ENCODE measurements around the gene SARNP.

Gene SARNP

DNA sequence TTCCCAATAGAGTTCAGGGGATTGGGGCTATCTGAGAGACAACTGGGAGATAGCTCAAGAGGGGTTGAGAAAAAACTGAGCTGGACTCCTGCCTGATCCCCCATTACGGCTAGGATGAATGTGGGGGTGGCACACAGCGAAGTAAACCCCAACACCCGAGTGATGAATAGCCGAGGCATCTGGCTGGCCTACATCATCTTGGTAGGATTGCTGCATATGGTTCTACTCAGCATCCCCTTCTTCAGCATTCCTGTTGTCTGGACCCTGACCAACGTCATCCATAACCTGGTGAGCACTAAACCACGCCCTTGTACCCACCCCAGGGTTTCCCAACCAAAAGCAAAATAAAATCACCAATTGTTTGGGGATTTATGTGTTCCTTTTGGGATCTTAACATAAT is 1.4 kb upstream of the SARNP start:
- Histone ChIP-seq H3K9me3 (ENCODE audit: control insufficient read depth, low read length) (no peaks in the 10 kb centered on the region), H3K9ac (ENCODE audit: low read length) (peak overlapping the region; percentile 91), H3K4me1 (ENCODE audit: control insufficient read depth, insufficient read depth, low read length) (peaks cover 33% of the 10 kb centered on the region), H3K4me3 (ENCODE audit: low read length) (peak overlapping the region; percentile 97), H3K36me3 (ENCODE audit: control insufficient read depth, insufficient read depth, low read length, severe bottlenecking) (peaks cover 47% of the 10 kb centered on the region), H3K27me3 (replicated peaks; ENCODE audit: control insufficient read depth, insufficient read depth, low read length) (no peaks in the 10 kb centered on the region)
- DNase-seq (ENCODE audit: low read depth), result no peak

DNA sequence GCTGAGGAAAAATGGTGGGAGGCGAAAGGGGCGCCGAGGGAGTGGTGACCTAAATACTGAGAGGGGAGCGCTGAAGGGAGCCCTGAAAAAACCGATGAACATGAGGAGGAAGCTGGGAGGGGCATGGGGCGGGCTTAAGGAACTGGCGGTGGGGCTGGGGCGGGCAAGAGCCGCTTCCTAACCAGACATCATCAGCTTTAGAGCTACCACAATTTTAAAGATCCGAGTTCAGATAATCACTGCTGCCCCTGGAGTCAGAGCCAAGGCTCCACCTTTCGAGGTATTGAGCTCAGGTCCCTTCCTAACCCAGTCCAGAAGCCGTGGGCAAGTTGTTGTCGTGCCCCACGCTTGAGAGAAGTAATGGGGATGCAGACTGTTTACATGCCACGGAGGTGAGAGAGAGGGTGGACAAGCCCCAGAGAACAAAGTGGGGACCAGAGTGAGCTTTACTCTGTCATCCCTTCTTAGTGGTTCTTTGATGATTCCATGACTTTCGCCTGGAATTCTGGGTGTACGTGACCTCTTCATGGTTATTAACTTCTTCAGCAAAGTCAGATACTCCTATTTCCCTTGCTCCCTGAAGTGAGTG is 710 bp upstream of the SARNP start:
- DNase-seq (ENCODE audit: low read depth), result peak; percentile 25
- Histone ChIP-seq H3K36me3 (ENCODE audit: control insufficient read depth, insufficient read depth, low read length, severe bottlenecking) (peaks cover 47% of the 10 kb centered on the region), H3K27me3 (replicated peaks; ENCODE audit: control insufficient read depth, insufficient read depth, low read length) (no peaks in the 10 kb centered on the region), H3K9me3 (ENCODE audit: control insufficient read depth, low read length) (no peaks in the 10 kb centered on the region), H3K9ac (ENCODE audit: low read length) (peak overlapping the region; percentile 91), H3K4me1 (ENCODE audit: control insufficient read depth, insufficient read depth, low read length) (peaks cover 35% of the 10 kb centered on the region), H3K4me3 (ENCODE audit: low read length) (peak overlapping the region; percentile 97)

GRCh38 chr12:55816881-55817344 is 611 bp downstream of the SARNP start:
- Histone ChIP-seq H3K4me1 (ENCODE audit: control insufficient read depth, insufficient read depth, low read length) (peaks cover 35% of the 10 kb centered on the region), H3K36me3 (ENCODE audit: control insufficient read depth, insufficient read depth, low read length, severe bottlenecking) (peaks cover 34% of the 10 kb centered on the region), H3K9ac (ENCODE audit: low read length) (peak overlapping the region; percentile 95), H3K9me3 (ENCODE audit: control insufficient read depth, low read length) (no peaks in the 10 kb centered on the region), H3K4me3 (ENCODE audit: low read length) (peak overlapping the region; percentile 97), H3K27me3 (replicated peaks; ENCODE audit: control insufficient read depth, insufficient read depth, low read length) (no peaks in the 10 kb centered on the region)
- peak; percentile 71 for DNase-seq (ENCODE audit: low read depth)

DNA sequence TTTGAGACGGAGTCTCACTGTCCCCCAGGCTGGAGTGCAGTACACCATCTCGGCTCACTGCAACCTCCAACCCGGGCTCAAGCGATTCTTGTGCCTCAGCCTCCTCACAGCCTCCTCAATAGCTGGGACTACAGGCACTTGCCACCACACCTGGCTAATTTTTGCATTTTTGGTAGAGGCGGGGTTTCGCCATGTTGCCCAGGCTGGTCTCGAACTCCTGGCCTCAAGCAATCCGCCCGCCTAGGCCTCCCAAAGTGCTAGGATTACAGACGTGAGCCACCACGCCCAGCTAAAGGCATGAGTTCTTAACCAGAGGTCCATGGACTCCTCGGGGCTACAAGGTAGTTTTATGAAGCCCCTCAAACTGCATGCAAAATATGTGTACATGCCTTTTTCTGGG is 2.1 kb downstream of the SARNP start:
- H3K4me3 ChIP-seq (ENCODE audit: low read length), result peak overlapping the region; percentile 97
- peaks cover 19% of the 10 kb centered on the region for H3K36me3 ChIP-seq (ENCODE audit: control insufficient read depth, insufficient read depth, low read length, severe bottlenecking)
- H3K9ac ChIP-seq (ENCODE audit: low read length), result peak overlapping the region; percentile 95
- no peak for DNase-seq (ENCODE audit: low read depth)
- H3K9me3 ChIP-seq (ENCODE audit: control insufficient read depth, low read length), result no peaks in the 10 kb centered on the region
- no peaks in the 10 kb centered on the region for H3K27me3 ChIP-seq (replicated peaks; ENCODE audit: control insufficient read depth, insufficient read depth, low read length)
- H3K4me1 ChIP-seq (ENCODE audit: control insufficient read depth, insufficient read depth, low read length), result peaks cover 35% of the 10 kb centered on the region

- no peak for DNase-seq (ENCODE audit: low read depth)
- H3K9ac ChIP-seq (ENCODE audit: low read length), result no peak overlapping the region
- H3K4me3 ChIP-seq (ENCODE audit: low read length), result no peak overlapping the region
- H3K27me3 ChIP-seq (replicated peaks; ENCODE audit: control insufficient read depth, insufficient read depth, low read length), result no peaks in the 10 kb centered on the region
- H3K4me1 ChIP-seq (ENCODE audit: control insufficient read depth, insufficient read depth, low read length), result peaks cover 35% of the 10 kb centered on the region
- no peaks in the 10 kb centered on the region for H3K9me3 ChIP-seq (ENCODE audit: control insufficient read depth, low read length)
- peaks cover 10% of the 10 kb centered on the region for H3K36me3 ChIP-seq (ENCODE audit: control insufficient read depth, insufficient read depth, low read length, severe bottlenecking)
Observed at GRCh38 chr12:55814257-55814656, 3.3 kb downstream of the SARNP start.

GRCh38 chr12:55812088-55812487 is 5.4 kb downstream of the SARNP start:
- Histone ChIP-seq H3K4me1 (ENCODE audit: control insufficient read depth, insufficient read depth, low read length) (peaks cover 27% of the 10 kb centered on the region), H3K27me3 (replicated peaks; ENCODE audit: control insufficient read depth, insufficient read depth, low read length) (no peaks in the 10 kb centered on the region), H3K4me3 (ENCODE audit: low read length) (no peak overlapping the region), H3K9me3 (ENCODE audit: control insufficient read depth, low read length) (no peaks in the 10 kb centered on the region), H3K36me3 (ENCODE audit: control insufficient read depth, insufficient read depth, low read length, severe bottlenecking) (peaks cover 25% of the 10 kb centered on the region), H3K9ac (ENCODE audit: low read length) (no peak overlapping the region)
- DNase-seq (ENCODE audit: low read depth), result no peak

- Histone ChIP-seq H3K4me1 (ENCODE audit: control insufficient read depth, insufficient read depth, low read length) (peaks cover 6% of the 10 kb centered on the region), H3K4me3 (ENCODE audit: low read length) (no peak overlapping the region), H3K9me3 (ENCODE audit: control insufficient read depth, low read length) (no peaks in the 10 kb centered on the region), H3K9ac (ENCODE audit: low read length) (no peak overlapping the region), H3K36me3 (ENCODE audit: control insufficient read depth, insufficient read depth, low read length, severe bottlenecking) (peaks cover 26% of the 10 kb centered on the region), H3K27me3 (replicated peaks; ENCODE audit: control insufficient read depth, insufficient read depth, low read length) (no peaks in the 10 kb centered on the region)
- no peak for DNase-seq (ENCODE audit: low read depth)
Observed at GRCh38 chr12:55809274-55809673, 8.2 kb downstream of the SARNP start.

- Histone ChIP-seq H3K9me3 (ENCODE audit: control insufficient read depth, low read length) (no peaks in the 10 kb centered on the region), H3K4me1 (ENCODE audit: control insufficient read depth, insufficient read depth, low read length) (peaks cover 3% of the 10 kb centered on the region), H3K27me3 (replicated peaks; ENCODE audit: control insufficient read depth, insufficient read depth, low read length) (no peaks in the 10 kb centered on the region), H3K4me3 (ENCODE audit: low read length) (no peak overlapping the region), H3K9ac (ENCODE audit: low read length) (no peak overlapping the region), H3K36me3 (ENCODE audit: control insufficient read depth, insufficient read depth, low read length, severe bottlenecking) (peaks cover 43% of the 10 kb centered on the region)
- DNase-seq (ENCODE audit: low read depth), result no peak
Observed at GRCh38 chr12:55806982-55807381, 10.5 kb downstream of the SARNP start.

GRCh38 chr12:55797550-55797949 is 20.0 kb downstream of the SARNP start:
- no peak for DNase-seq (ENCODE audit: low read depth)
- peaks cover 92% of the 10 kb centered on the region for H3K36me3 ChIP-seq (ENCODE audit: control insufficient read depth, insufficient read depth, low read length, severe bottlenecking)
- peaks cover 11% of the 10 kb centered on the region for H3K4me1 ChIP-seq (ENCODE audit: control insufficient read depth, insufficient read depth, low read length)

GRCh38 chr12:55797068-55797467 is 20.5 kb downstream of the SARNP start:
- Histone ChIP-seq H3K36me3 (ENCODE audit: control insufficient read depth, insufficient read depth, low read length, severe bottlenecking) (peaks cover 90% of the 10 kb centered on the region), H3K9ac (ENCODE audit: low read length) (no peak overlapping the region), H3K9me3 (ENCODE audit: control insufficient read depth, low read length) (no peaks in the 10 kb centered on the region), H3K4me3 (ENCODE audit: low read length) (no peak overlapping the region), H3K27me3 (replicated peaks; ENCODE audit: control insufficient read depth, insufficient read depth, low read length) (no peaks in the 10 kb centered on the region), H3K4me1 (ENCODE audit: control insufficient read depth, insufficient read depth, low read length) (peaks cover 9% of the 10 kb centered on the region)
- DNase-seq (ENCODE audit: low read depth), result peak; percentile 59

More at GRCh38 chr12:55797550-55797949, 20.0 kb downstream of the SARNP start:
- no peaks in the 10 kb centered on the region for H3K27me3 ChIP-seq (replicated peaks; ENCODE audit: control insufficient read depth, insufficient read depth, low read length)
- no peak overlapping the region for H3K9ac ChIP-seq (ENCODE audit: low read length)
- no peak overlapping the region for H3K4me3 ChIP-seq (ENCODE audit: low read length)
- no peaks in the 10 kb centered on the region for H3K9me3 ChIP-seq (ENCODE audit: control insufficient read depth, low read length)

GRCh38 chr12:55795950-55796349 is 21.6 kb downstream of the SARNP start:
- Histone ChIP-seq H3K9ac (ENCODE audit: low read length) (no peak overlapping the region), H3K4me3 (ENCODE audit: low read length) (no peak overlapping the region), H3K9me3 (ENCODE audit: control insufficient read depth, low read length) (no peaks in the 10 kb centered on the region), H3K27me3 (replicated peaks; ENCODE audit: control insufficient read depth, insufficient read depth, low read length) (no peaks in the 10 kb centered on the region), H3K4me1 (ENCODE audit: control insufficient read depth, insufficient read depth, low read length) (peaks cover 5% of the 10 kb centered on the region), H3K36me3 (ENCODE audit: control insufficient read depth, insufficient read depth, low read length, severe bottlenecking) (peaks cover 85% of the 10 kb centered on the region)
- DNase-seq (ENCODE audit: low read depth), result no peak

DNA sequence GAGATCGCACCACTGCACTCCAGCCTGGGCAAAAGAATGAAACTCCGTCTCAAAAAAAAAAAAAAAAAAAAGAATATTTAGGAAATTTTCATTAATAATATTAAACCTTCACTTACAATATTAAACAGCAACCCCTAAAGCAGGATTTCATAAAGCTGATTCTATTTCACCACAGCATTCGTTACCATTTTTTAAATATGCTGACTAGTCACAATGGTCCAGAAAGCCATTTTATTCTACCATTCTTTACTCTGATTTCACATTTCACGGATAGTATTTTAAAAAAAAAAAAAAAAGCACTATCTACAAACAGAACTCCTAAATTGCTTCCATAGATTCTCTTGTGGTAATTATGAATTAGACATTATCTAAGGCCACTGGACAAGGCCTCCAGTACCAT is 27.6 kb downstream of the SARNP start:
- Histone ChIP-seq H3K4me3 (ENCODE audit: low read length) (no peak overlapping the region), H3K27me3 (replicated peaks; ENCODE audit: control insufficient read depth, insufficient read depth, low read length) (no peaks in the 10 kb centered on the region), H3K36me3 (ENCODE audit: control insufficient read depth, insufficient read depth, low read length, severe bottlenecking) (peaks cover 85% of the 10 kb centered on the region), H3K9ac (ENCODE audit: low read length) (no peak overlapping the region), H3K4me1 (ENCODE audit: control insufficient read depth, insufficient read depth, low read length) (no peaks in the 10 kb centered on the region), H3K9me3 (ENCODE audit: control insufficient read depth, low read length) (no peaks in the 10 kb centered on the region)
- DNase-seq (ENCODE audit: low read depth), result no peak
